Ovary (tissue), 9 donors: ENCODE data around the gene ANKRD29. TPM values are rescaled to one million over a fixed set of nuclear protein-coding genes. Genes with fewer than 3 reads are reported as not detected.
"Not testable (repeated sequence)": the region's sequence is repeated elsewhere in the genome, so short reads cannot be mapped to it uniquely, and the experiment has no call there.

Experiments used
- DNase-seq, 5 donors: peaks; one replicate each; pipeline ENCODE4 v3.0.0-alpha.2; 2019 to 2020
- H3K27ac ChIP-seq, 2 donors: fragments of 200-600 bp; one replicate each; pipeline versions ENCODE4 v1.5.1 to v1.8.0; 2019 to 2022
- H3K27me3 ChIP-seq: fragments of 200-600 bp; one replicate; pipeline ENCODE4 v1.8.0; 2022
- H3K36me3 ChIP-seq: fragments of 200-600 bp; sonication (generic); one replicate; pipeline ENCODE4 v1.5.1; 2019
- H3K4me1 ChIP-seq: one replicate; pipeline ENCODE4 v1.8.1; 2013; ENCODE audit warnings: mild to moderate bottlenecking, moderate library complexity; ENCODE audit not compliant: insufficient read depth
- H3K4me3 ChIP-seq: fragments of 200-600 bp; sonication (generic); one replicate; pipeline ENCODE4 v1.5.1; 2017
- H3K9me3 ChIP-seq, 2 donors: fragments of 200-600 bp in 1 of 2; sonication (generic) in 1 of 2; one replicate each; pipeline versions ENCODE4 v1.5.1 to v1.8.1; 2013 to 2019; ENCODE audit warnings: mild to moderate bottlenecking in 1 of 2, moderate library complexity in 1 of 2
- CTCF ChIP-seq, 3 donors: fragments of 450-650 bp in 2 of 3; fragments of 200-600 bp in 1 of 3; IDR thresholded peaks; one replicate each; pipeline versions ENCODE4 v1.5.1 to v1.8.0; 2016 to 2022; ENCODE audit warnings: antibody characterized with exemption in 3 of 3, mild to moderate bottlenecking in 1 of 3
- EP300 ChIP-seq: sonication (generic); formaldehyde crosslinking; IDR thresholded peaks from one replicate; pipeline ENCODE4 v1.6.1; 2017; ENCODE audit warnings: antibody characterized with exemption
- POLR2A ChIP-seq: fragments of 450-650 bp; IDR thresholded peaks from one replicate; pipeline ENCODE4 v1.6.1; 2017; ENCODE audit warnings: antibody characterized with exemption, mild to moderate bottlenecking, moderate library complexity
- WGBS, 3 donors: extraction: QIAGEN DNeasy Blood & Tissue Kit in 1 of 3; methylation state at CpG; one replicate each; pipeline versions ENCODE4 v1.1.5 to v1.1.7; 2013 to 2017; 5-methylcytosine and 5-hydroxymethylcytosine counted together
- intact Hi-C, 4 donors: fragments of 100-400 bp; cut with DNase I; formaldehyde crosslinking; loops; one replicate each; pipeline versions ENCODE4 v1.11.0 to v1.15.1; 2022 to 2023
- polyA plus RNA-seq, 2 donors: library from polyadenylated mRNA; stranded (reverse); fragments of 200-250 nt in 1 of 2; fragments of 350-450 nt in 1 of 2; fragmentation: Illumina TruSeq in 1 of 2; extraction: RNeasy Lipid Tissue Mini Kit (QIAGEN cat#74804) in 1 of 2; gene quantifications; one replicate each; pipeline ENCODE4 v1.2.3, GENCODE V29; 2013 to 2014
- total RNA-seq, 7 donors: library from RNA; depleted of rRNA in 2 of 7; stranded (reverse); fragments of >200 nt in 2 of 7; fragmentation: NEBNext Ultra II Directional in 3 of 7; extraction: Animal tissue kit (Norgen Biotek cat#: 25700) in 3 of 7; gene quantifications; one replicate each; pipeline versions ENCODE4 v1.1.0 to v1.2.4, GENCODE V29; 2016 to 2023
- donor health status: DM: no; HTN: no; CAD: no; lungs with moderate emphysema.
- donor health status: DM: no; HTN: no; CAD: no.
- donor health status: Bipolar disorder and iron deficiency.
- donor health status: DM: yes; HTN: yes; CAD: no.
- donor health status: DM: no; HTN: no; CAD: no.
- donor health status: DM: yes; HTN: yes; CAD: no.

The ANKRD29 gene
- total and polyA plus RNA-seq, 9 donors = 14.6 to 25.7 (median 17.6) TPM

DNA sequence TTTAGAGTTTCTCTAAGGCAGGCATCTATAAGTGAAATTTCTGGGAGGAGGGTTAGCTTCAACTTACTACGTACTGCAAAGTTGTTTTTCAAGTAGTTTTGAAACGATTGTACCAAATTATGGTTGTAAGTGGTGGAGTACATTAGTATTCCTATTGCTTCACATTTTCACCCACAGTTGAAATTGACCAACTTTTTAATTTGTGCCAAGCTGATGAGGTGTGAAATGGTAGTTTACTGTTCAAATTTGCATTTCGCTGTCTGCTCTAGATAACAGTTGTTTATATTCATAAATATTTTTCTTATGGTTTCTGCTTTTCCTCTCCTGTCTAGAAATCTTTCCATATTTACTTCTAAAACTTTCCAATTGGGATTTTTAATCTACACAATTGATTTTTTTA lies 95.0 kb downstream of the ANKRD29 start:
- Histone ChIP-seq H3K27me3 (no peaks in the 10 kb centered on the region), H3K9me3 (no peaks in the 10 kb centered on the region), H3K27ac (no peak overlapping the region), H3K36me3 (no peaks in the 10 kb centered on the region), H3K4me1 (no peaks in the 10 kb centered on the region), H3K4me3 (no peak overlapping the region)
- TF ChIP-seq EP300 (no peak), CTCF (IDR thresholded peaks at IDR 0.05) (no peak), POLR2A (no peak)
- no peak for DNase-seq
- 90 to 96% (median 92%) methylated on average over 3 of the region's 3 CpGs for WGBS, 3 donors
- intact Hi-C loops = no loop called here

GRCh38 chr18:23565916-23566547 lies 96.7 kb downstream of the ANKRD29 start:
- H3K36me3 ChIP-seq = no peaks in the 10 kb centered on the region
- WGBS, 3 donors = 73 to 94% (median 80%) methylated on average over 3 of the region's 3 CpGs

GRCh38 chr18:23563377-23564043 lies 99.2 kb downstream of the ANKRD29 start:
- intact Hi-C loops = no loop called here
- Histone ChIP-seq H3K27ac (no peak overlapping the region), H3K4me1 (no peaks in the 10 kb centered on the region), H3K36me3 (no peaks in the 10 kb centered on the region), H3K27me3 (no peaks in the 10 kb centered on the region), H3K4me3 (no peak overlapping the region), H3K9me3 (no peaks in the 10 kb centered on the region)
- TF ChIP-seq EP300 (no peak), POLR2A (no peak), CTCF (IDR thresholded peaks at IDR 0.05) (no peak)
- whole genome bisulfite sequencing, 3 donors = 92 to 98% (median 94%) methylated on average over 2 of the region's 2 CpGs
- DNase-seq = no peak

More at GRCh38 chr18:23565916-23566547, 96.7 kb downstream of the ANKRD29 start:
- intact Hi-C loops = no loop called here
- no peaks in the 10 kb centered on the region for H3K9me3 ChIP-seq
- H3K4me1 ChIP-seq = no peaks in the 10 kb centered on the region
- no peak for TF ChIP-seq EP300
- TF ChIP-seq POLR2A = no peak
- TF ChIP-seq CTCF (IDR thresholded peaks at IDR 0.05) = no peak
- H3K27ac ChIP-seq = no peak overlapping the region
- no peaks in the 10 kb centered on the region for H3K27me3 ChIP-seq
- DNase-seq = no peak
- no peak overlapping the region for H3K4me3 ChIP-seq

GRCh38 chr18:23560186-23560585 lies 102.5 kb downstream of the ANKRD29 start:
- intact Hi-C loops = no loop called here
- no peaks in the 10 kb centered on the region for H3K36me3 ChIP-seq

GRCh38 chr18:23557511-23557910 lies 105.2 kb downstream of the ANKRD29 start:
- DNase-seq, H3K27ac ChIP-seq, H3K27me3 ChIP-seq, intact Hi-C loops, H3K36me3 ChIP-seq, H3K4me3 ChIP-seq, H3K9me3 ChIP-seq, H3K4me1 ChIP-seq: not testable (repeated sequence)
- WGBS, 3 donors = 94 to 96% (median 96%) methylated on average over 8 of the region's 8 CpGs

More at GRCh38 chr18:23560186-23560585, 102.5 kb downstream of the ANKRD29 start:
- TF ChIP-seq POLR2A (no peak), CTCF (IDR thresholded peaks at IDR 0.05) (no peak), EP300 (no peak)
- Histone ChIP-seq H3K27ac (no peak overlapping the region), H3K4me3 (no peak overlapping the region), H3K9me3 (no peaks in the 10 kb centered on the region), H3K27me3 (no peaks in the 10 kb centered on the region), H3K4me1 (no peaks in the 10 kb centered on the region)
- 92 to 98% (median 94%) methylated on average over 4 of the region's 4 CpGs for WGBS, 3 donors
- DNase-seq = no peak
